HG02943 (cell line): ENCODE measurements around the gene ASB13.
"Not testable (repeated sequence)": the region's sequence is repeated elsewhere in the genome, so short reads cannot be mapped to it uniquely, and the experiment has no call there.

ENCODE experiments used
- ATAC-seq: cut with Tn5 transposase; IDR thresholded peaks from one replicate; pipeline ENCODE4 v1.9.1; 2021; ENCODE audit warnings: mild to moderate bottlenecking, low read depth, moderate library complexity; ENCODE audit not compliant: unreplicated experiment

ASB13 gene

DNA sequence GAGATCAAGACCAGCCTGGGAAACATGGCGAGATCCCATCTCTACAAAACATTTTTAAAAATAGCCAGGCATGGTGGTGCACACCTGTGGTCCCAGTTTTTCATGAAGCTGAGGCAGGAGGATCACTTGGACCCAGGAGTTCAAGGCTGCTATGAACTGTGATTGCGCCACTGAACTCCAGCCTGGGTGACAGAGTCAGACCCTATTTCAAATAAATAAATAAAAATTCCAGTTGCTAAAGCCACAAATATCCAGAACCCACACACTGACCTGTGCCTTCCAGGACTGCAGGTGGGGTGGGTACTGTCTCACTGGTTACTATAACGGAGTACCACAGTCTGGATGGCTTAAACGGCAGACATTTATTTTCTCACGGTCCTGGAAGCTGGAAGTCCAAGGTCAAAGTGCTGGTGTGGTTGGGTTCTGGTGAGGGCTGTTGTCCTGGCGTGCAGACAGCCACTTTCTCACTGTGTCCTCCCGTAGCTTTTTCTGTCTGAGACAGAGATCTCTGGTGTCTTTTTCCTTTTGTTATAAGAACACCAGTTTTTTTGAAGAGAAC lies 38.8 kb downstream of the ASB13 start:
- no peak for ATAC-seq

DNA sequence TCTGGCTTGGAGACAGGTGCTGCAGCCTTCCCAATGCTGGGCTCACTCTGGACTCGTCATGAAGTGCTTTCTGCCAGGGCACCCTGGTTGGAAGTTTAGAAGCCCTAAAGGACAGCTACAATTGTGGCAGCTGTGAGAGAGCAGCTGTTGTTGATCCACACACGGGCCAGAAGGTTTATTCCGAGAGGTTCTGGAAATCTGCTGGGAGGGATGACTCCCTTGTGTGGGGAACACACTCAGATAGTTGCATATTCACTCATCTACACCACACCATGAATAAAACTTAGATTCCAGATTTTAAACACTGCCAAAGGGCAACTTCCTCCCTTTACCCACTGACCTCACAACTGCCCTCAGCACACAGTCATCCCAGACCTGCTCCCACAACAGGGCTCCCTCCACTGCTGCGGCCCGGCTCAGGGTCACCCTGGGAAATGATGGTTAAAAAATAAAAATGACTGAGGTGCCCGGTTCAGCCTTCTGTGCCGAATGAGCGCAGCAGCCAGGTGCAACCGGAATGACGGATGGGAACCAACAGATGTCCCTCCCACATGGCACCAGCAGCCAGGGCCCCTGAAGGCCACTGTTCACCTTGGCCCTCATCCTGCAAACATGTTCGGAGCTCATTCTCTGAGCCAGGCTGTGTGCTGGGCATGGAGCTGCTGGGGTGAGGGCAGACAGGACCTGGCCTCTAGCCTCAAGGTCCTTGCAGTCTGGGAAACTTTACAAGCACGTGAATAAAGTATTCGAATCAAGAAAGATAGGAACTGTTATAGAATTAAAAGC lies 40.2 kb downstream of the ASB13 start:
- ATAC-seq, result no peak

DNA sequence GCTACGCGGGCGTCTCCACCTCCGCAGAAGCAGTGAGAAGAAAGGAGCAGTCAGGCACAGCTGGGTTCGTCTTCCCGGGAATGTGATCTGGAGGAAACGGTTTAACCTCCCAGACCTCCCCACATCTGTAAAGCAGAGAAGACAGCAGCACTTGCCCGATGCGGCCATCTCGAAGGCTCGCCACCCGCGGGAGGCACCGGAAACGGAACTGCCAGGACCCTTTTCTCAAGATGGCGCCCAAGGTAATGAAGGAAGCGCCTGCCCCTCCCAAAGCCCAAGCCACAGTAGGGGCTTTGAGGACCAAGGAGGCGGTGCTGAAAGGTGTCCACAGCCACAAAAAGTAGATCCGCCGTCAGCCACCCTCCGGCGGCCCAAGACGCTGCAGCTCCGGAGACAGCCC lies 41.7 kb downstream of the ASB13 start:
- ATAC-seq, result no peak

DNA sequence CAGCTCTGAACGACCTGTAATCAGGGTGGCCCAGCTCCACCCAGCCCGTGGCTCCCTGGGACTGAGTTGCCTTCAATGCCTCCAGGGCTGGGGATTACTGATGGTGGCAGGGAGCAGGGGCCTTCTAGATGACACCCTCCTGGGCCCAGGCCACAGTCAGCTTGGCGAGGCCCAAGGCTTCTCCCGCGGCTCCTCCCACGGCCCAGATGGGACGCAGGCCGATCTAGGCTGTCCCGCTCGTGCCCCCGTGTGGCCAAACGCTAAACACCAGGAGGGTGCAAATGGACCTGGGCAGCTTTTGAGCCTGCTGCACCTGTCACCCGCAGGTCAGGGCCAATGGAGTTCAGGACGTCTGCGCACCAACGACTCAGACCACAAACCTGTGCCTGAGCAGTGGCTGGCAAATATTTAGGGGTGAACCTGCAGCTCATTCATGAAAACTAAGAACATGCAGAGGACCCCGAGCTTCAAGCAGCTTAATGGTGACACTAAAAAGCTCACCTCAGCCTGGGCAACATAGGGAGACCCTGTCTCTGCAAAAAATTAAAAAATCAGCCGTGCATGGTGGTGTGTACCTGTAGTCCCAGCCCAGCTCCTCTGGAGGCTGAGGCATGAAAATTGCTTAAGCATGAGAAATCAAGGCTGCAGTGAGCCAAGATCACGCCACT lies 43.2 kb downstream of the ASB13 start:
- peak; percentile 87 for ATAC-seq

DNA sequence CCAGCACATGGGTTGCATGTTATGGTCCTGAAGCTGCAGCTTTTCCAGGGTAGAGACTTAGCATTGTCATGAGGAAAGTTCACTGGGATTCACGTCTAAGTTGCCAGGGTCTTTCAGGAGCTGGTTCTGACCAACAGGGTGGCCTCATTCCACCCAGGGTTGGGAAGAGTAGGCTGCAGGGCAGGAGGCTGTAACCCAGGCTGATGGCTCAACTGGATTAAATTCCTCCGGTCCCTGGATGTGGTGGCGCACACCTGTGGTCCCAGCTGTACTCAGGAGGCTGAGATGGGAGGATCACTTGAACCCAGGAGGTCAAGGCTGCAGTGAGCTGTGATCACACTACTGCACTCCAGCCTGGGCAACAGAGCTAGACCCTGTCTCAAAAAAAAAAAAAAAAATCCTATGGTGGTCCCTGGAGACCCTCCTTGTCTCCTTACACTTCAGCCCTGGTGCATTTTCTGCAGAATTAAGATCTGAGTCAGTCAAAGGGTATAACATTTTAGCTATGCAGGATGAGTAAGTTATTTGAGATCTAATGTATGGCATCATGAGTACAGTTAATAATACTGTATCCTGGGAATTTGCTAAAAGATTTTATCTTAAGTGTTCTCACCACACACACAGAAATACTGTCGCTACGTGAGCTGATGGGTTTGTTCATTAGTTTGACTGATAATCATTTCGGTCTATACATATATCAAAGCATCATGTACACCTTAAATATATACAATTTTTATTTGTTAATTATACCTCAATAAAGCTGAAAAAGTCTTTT lies 44.0 kb downstream of the ASB13 start:
- no peak for ATAC-seq

DNA sequence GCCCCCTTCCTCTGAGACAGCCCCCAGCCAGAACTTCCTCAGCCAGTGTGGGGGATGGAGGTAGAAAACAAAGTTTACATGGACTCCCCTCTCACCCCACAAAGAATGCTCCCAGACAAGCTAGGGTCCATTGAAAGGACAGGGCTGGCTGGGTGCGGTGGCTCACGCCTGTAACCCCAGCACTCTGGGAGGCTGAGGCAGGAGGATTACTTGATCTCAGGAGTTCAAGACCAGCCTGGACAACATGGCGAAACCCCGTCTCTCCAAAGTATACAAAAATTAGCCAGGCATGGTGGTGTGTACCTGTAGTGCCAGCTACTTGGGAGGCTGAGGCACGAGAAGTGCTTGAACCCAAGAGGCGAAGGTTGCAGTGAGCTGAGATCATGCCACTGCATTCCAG lies 45.0 kb downstream of the ASB13 start:
- ATAC-seq, result not testable (repeated sequence)

DNA sequence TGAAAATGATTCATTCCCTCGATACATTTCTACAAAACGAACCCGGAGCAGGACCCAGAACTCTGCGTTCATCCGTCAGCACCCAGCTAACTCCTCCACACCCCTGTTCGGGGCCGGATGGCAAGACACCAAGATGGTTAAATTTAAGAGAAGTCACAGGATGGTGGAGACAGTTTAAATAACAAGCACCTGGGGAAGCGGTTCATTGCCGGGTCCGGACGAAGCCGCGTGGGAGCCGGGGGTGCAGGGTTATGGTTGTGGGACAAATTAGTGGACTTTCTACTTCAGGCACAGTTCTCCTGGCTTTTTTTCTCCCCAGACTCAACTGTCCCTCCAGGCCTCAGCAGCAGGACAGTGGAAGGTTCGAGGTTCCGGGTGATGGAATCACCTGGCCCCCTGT lies 45.4 kb downstream of the ASB13 start:
- ATAC-seq, result no peak

DNA sequence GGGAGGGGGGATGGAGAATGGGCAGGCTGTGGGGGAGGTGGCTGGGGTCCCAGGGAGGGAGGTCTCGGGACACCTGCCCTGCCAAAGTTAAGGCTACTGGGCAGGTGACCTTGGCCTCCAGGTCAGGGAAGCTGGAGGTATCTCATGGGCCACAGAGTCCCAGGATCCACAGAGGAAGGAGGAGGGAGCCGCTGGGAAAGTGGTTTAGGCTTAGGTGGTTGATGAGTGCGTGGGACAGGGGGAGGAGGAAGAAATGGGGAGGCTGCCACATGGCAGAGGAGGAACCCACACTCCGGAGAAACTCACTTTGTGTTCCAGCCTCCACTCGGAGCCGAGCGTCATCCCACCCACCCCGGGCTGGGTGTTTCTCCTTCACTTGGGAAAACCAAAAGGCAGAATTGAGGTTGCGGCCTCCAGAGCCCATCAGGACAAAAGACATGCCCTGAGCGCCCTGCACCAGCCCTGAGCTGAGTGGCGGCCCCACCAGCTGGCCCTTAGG lies 46.1 kb downstream of the ASB13 start:
- no peak for ATAC-seq

DNA sequence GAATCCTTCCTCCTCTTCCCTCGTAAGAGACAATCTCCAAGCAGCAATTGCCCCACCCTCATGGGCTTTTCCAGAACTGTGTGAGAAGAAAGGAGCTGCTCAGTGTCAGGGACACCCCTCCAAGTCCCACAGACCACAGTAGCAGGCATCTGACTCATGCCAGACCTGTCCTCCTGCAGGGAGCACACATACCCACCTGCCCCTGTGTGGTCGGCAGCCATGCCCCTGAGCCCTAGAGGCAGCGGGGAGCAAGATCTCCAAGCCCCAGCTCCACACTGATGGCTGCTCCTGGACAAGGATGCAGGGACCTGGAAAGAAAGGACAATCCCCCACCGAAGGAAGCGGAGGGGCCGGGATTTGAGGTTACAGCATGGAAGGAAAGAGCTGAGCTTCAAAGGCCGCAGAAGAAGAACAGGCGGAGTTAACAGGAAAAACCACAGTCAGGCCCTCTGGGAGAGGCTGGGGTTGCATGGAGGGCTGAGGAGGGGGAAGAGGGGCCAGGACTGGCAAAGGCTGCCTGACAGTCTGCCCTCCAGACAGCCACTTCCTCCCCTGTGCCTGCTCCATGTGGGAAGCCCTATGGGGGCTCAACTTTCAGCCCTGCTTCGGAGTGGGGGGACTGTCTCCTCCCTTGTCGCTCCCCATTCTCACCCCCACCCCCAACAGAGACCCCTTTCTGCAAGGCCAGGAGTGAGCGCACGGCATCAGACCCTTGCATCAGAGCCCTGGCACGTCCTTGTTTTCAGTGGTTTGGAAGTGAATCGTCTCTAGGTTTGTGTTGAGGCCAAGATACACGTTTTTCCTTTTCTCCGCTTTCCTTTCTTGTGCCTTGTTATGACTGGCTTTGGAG lies 46.8 kb downstream of the ASB13 start:
- ATAC-seq, result no peak

DNA sequence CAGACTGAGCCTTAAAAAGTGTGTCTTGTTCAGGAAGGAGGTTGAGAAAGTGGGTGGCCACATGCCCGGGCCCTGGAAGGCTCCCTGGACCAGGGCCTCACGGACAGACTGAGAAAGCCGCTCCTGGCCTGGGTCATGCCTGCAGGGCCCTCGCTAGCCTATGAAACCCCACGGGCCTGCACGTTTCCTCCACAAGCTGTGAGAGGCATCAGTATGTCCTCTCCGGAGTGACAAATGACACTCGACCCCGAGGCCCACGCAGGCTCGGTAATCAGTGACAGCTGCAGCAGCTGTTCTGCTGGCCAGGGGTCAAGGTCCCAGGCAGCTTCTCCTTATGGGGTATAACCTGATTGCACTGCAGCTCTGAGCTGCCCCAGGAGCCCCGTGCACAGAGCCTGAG lies 47.6 kb downstream of the ASB13 start:
- no peak for ATAC-seq

DNA sequence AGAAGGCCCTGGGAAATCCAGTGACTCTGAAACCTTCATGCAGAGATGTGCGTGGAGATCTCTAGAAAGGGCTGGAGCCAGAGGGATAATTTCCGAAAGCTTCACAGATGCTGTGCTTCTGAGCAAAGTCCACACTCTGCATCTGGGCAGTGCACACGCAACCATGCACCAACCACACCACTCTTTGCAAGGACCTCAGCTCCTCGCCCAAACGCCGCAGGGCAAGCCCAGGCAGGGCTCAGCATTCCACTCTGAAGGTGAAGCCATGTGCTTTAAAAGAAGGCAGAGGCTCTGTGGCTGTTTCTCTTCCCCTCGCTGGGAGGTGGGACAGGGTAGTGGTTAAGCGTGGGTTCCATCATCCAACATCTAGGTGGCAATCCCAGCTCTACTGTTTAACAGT lies 48.4 kb downstream of the ASB13 start:
- ATAC-seq, result no peak

DNA sequence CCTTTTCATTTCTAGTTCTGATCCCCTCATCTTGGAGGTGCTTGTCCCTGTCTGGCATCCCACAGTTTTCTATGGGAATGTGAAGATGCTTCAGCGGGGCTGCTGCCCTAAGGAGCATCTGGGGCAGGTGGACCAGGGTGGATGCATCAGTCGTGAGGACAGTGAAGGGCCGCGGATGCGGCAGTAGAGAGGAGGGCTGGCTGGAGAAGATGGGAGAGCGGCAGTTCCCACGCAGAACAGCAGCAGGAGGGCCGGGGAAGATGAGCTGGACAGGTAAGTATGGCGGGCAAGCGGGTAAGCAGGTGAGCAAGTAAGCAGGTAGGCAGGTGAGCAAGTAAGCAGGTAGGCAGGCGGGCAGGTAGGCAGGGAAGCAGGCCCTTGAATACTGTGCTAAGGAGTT lies 48.9 kb downstream of the ASB13 start:
- no peak for ATAC-seq

DNA sequence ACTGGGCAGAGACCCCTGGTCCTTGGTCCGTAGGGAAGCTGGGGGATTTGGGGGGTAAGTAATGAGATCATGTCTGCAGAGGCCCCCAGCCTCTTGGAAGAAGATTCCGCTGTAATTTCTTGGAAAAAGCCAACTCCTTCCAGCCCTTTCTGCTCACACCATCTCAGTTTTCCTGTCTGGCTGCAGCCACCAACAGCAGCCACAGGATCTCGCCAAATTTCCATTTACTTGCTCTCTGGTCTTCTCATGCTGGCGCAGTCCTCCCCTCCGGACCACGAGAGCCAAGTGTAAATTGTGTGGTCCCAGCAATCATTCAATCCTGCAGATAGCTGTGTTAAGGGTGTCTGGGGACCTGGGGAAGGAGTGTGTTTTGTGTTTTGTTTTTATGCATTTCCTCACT lies 49.6 kb downstream of the ASB13 start:
- ATAC-seq, result no peak

DNA sequence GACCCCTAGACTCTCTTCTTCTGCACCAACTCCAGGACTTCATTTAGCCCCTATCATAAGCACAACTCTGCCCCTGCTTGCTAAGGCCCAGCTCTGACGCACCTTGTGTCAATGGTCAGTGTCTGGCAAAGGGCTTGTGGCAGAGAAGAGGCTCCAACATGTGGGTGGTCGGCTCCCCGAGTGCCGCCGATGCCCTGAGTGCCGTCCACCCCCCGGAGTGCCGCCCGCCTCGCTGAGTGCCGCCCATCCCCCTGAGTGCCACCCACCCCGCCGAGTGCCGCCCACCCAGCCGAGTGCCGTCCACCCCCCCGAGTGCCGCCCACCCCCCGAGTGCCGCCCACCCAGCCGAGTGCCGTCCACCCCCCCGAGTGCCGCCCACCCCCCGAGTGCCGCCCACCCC lies 50.3 kb downstream of the ASB13 start:
- ATAC-seq, result no peak

DNA sequence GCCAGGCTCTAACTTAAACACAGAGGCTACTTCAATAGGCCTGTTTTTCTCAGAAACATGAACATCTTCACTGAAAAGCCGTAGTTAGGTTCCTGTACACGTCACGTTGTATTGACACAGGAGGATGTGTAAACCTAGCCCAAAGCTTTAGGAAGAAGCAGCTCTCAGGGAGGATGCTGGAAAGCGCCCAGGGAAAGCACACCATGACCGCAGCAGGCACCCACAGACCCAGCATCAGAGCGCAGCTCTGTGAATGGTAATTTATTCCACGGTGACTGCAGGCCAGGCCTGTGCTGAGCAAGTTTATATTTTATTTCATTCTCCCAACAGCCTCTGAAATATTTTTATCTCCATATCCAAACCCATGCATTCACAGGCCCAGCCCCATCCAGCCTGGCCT lies 51.1 kb downstream of the ASB13 start:
- no peak for ATAC-seq

DNA sequence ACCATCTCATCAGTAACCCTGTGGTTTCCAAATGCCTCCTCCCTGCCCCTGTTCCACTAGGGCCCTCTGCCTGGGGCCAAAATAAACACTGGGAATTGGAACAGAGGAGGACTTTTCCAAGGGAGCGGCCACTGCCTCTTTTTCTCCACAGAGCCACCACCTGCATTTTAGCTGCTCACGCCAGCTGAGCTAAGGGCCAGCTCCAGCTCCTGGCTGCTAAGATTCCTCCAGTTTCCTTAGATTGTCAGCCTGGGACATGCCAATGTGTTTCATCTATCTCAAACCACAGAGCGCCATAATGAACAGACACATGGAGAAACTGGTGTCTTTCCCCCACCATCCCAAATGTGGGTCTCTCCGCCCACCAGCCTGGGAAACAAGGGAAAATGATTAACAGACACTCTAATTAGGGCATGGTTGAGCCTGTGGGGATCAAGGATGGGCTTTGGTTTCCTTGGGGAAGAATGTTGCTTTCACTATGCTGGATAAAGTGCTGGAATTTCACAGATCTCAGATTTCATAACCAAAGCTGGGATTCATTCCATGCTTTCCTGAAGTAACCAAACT lies 52.2 kb downstream of the ASB13 start:
- no peak for ATAC-seq

DNA sequence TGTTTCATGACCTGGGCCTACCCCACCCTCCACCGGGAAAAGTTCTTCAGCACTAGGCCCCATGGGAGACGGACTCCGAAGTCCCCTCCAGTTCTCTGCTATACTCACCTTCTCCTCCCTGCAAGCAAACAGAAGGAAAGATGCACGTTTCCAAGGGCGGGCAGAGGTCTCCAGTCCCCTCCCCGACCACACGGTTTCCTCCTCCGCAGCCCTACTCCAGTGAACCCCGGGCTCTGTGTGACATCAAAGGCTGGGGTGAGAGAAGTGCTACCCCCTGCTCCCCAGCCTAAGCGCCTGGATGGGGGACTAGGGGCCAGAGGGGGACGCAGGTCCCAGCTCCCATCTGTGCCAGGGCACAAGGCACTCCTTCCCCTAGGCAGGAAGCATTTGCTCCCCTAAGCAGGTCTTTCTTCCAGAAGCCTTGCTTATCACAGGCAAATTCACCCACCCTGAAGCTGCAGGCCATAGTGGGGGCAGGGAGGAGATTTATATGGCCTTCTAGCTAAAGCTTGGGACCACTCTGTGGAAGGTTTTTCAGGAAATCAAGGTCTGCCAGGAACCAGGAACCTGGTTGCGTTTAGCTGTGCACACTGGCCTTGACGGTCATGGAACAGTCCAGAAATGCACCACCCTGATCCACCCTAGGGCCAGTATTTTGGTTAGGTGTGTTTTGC lies 52.8 kb downstream of the ASB13 start:
- no peak for ATAC-seq

DNA sequence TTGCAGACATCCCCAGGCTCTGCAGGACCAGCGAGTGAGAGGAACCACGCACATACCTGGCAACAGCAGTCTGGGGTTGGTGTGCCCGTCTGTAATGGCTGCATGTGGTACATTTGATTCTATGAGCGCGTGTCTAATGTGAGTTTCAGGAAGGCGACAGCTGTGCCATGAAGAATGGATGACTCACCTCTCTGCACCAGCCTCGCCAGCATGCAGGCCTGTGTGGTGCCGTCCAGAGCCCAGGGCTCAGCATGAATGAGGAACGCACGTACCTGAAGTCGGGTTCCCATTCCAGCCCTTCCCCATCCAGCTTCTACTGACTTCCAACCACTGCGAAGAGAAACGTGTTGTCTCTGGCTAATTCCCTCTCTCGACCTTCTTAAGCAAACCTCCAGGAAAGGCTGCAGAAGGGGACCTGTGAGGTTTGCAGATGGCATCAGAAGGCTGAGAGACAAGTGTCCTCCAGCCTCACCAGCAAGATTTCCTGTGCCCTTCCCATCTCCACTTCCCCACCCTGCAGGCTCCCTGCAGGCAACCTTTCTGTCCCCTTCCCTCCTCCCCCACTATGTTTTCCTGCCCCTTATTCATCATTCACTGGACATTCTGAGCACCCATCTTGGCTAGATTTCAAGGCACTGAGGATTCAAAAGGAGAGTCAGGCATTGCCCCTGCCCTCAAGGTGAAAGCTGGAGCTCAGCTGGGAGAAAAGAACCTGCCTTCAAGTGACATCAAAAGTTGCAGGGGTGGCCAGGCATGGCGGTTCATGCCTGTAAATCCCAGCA lies 54.3 kb downstream of the ASB13 start:
- ATAC-seq, result no peak
